GM23338 (cell line): Measurements from ENCODE around the gene CT47C1. TPM values are rescaled to one million over a fixed set of nuclear protein-coding genes. Genes with fewer than 3 reads are reported as not detected.

Source experiments
- ATAC-seq: fragments of 200-7000 bp; cut with Tn5 transposase; 3 replicates; pipeline ENCODE4 v1.9.1; 2020
- DNase-seq: peaks from one replicate; pipeline ENCODE4 v3.0.0-alpha.2; 2015; ENCODE audit warnings: low spot score
- H2AFZ ChIP-seq: fragments of 200-600 bp; sonication (generic); 2 replicates; pipeline ENCODE4 v1.8.0; 2016; ENCODE audit warnings: antibody characterized with exemption, mild to moderate bottlenecking, moderate library complexity
- H3F3A ChIP-seq: fragments of 200-600 bp; sonication (generic); replicated peaks from 2 replicates; pipeline ENCODE4 v1.8.0; 2017; ENCODE audit warnings: antibody characterized with exemption, mixed run types, low read depth
- H3K27ac ChIP-seq: fragments of 200-600 bp; sonication (generic); 2 replicates; pipeline ENCODE4 v1.6.1; 2016; ENCODE audit warnings: low read depth
- H3K27me3 ChIP-seq: fragments of 200-600 bp; sonication (generic); 2 replicates; pipeline ENCODE4 v1.8.0; 2016; ENCODE audit warnings: mild to moderate bottlenecking, mixed run types, moderate library complexity; ENCODE audit not compliant: insufficient read depth
- H3K36me3 ChIP-seq: fragments of 200-600 bp; sonication (generic); 2 replicates; pipeline ENCODE4 v1.8.0; 2016; ENCODE audit warnings: mild to moderate bottlenecking; ENCODE audit not compliant: insufficient read depth
- H3K4me1 ChIP-seq: fragments of 200-600 bp; sonication (generic); 2 replicates; pipeline ENCODE4 v1.8.0; 2016; ENCODE audit warnings: mild to moderate bottlenecking, moderate library complexity; ENCODE audit not compliant: insufficient read depth
- H3K4me2 ChIP-seq: fragments of 200-600 bp; sonication (generic); 2 replicates; pipeline ENCODE4 v1.7.1; 2017; ENCODE audit warnings: mixed run types
- H3K4me3 ChIP-seq: fragments of 200-600 bp; sonication (generic); 2 replicates; pipeline ENCODE4 v1.6.1; 2016; ENCODE audit warnings: mixed run types
- H3K79me2 ChIP-seq: fragments of 200-600 bp; sonication (generic); replicated peaks from 2 replicates; pipeline ENCODE4 v1.8.0; 2017; ENCODE audit warnings: mild to moderate bottlenecking; ENCODE audit not compliant: insufficient read depth
- H3K9me2 ChIP-seq: fragments of 200-600 bp; sonication (generic); 2 replicates; pipeline ENCODE4 v1.8.0; 2017; ENCODE audit not compliant: insufficient read depth
- H4K20me1 ChIP-seq: fragments of 200-600 bp; sonication (generic); replicated peaks from 2 replicates; pipeline ENCODE4 v1.8.0; 2017; ENCODE audit warnings: mild to moderate bottlenecking; ENCODE audit not compliant: insufficient read depth
- H3K27ac Mint-ChIP-seq: 2 replicates; pipeline ENCODE4 v1.8.0; 2020; ENCODE audit warnings: inconsistent platforms, mild to moderate bottlenecking, moderate library complexity, mixed read lengths
- H3K27me3 Mint-ChIP-seq: 3 replicates; pipeline ENCODE4 v1.8.0; 2022; ENCODE audit warnings: low read depth, mild to moderate bottlenecking, moderate library complexity, mixed read lengths, inconsistent platforms; ENCODE audit not compliant: insufficient read depth, poor library complexity
- H3K36me3 Mint-ChIP-seq: 3 replicates; pipeline ENCODE4 v1.8.0; 2021; ENCODE audit warnings: low read depth, mild to moderate bottlenecking, inconsistent platforms, moderate library complexity, mixed read lengths
- H3K4me1 Mint-ChIP-seq: 3 replicates; pipeline ENCODE4 v1.8.0; 2020; ENCODE audit warnings: mild to moderate bottlenecking, inconsistent platforms, mixed read lengths
- H3K4me3 Mint-ChIP-seq: 3 replicates; pipeline ENCODE4 v1.8.0; 2021; ENCODE audit warnings: moderate library complexity, mild to moderate bottlenecking, inconsistent platforms, mixed read lengths
- H3K9me3 Mint-ChIP-seq: 3 replicates; pipeline ENCODE4 v1.8.0; 2020; ENCODE audit warnings: moderate library complexity, mild to moderate bottlenecking, inconsistent platforms, mixed read lengths
- CREB1 ChIP-seq: fragments of 250-450 bp; sonication (Bioruptor Pico); IDR thresholded peaks from 2 replicates; pipeline ENCODE4 v1.5.0; 2020; ENCODE audit warnings: low read depth, mild to moderate bottlenecking, moderate library complexity
- EZH2 ChIP-seq: fragments of 200-600 bp; sonication (generic); IDR thresholded peaks from one replicate; pipeline ENCODE4 v1.8.0; 2017; ENCODE audit warnings: antibody characterized with exemption, mild to moderate bottlenecking, low read depth; ENCODE audit not compliant: unreplicated experiment
- EZH2phosphoT487 ChIP-seq: fragments of 200-600 bp; sonication (generic); IDR thresholded peaks from one replicate; pipeline ENCODE4 v1.8.1; 2018; ENCODE audit warnings: antibody characterized with exemption; ENCODE audit not compliant: unreplicated experiment
- JUNB ChIP-seq: IDR thresholded peaks from one replicate; pipeline ENCODE4 v1.6.1; 2016; ENCODE audit warnings: antibody characterized with exemption; ENCODE audit not compliant: unreplicated experiment
- NANOG ChIP-seq: IDR thresholded peaks from 2 replicates; pipeline ENCODE4 v1.6.1; 2016; ENCODE audit warnings: antibody characterized with exemption, borderline replicate concordance
- POLR2AphosphoS5 ChIP-seq: IDR thresholded peaks from 2 replicates; pipeline ENCODE4 v1.6.1; 2016; ENCODE audit warnings: antibody characterized with exemption, low read depth
- STAT1 ChIP-seq: IDR thresholded peaks from one replicate; pipeline ENCODE4 v1.6.1; 2016; ENCODE audit warnings: antibody characterized with exemption; ENCODE audit not compliant: unreplicated experiment
- ZNF114 ChIP-seq: fragments of 250-450 bp; sonication (Bioruptor Pico); IDR thresholded peaks from 2 replicates; pipeline ENCODE4 v1.5.0; 2020; ENCODE audit warnings: mild to moderate bottlenecking, moderate library complexity
- ZNF331 ChIP-seq: fragments of 250-450 bp; sonication (Bioruptor Pico); IDR thresholded peaks from 2 replicates; pipeline ENCODE4 v1.5.0; 2020; ENCODE audit warnings: low read depth, mild to moderate bottlenecking, moderate library complexity
- polyA plus RNA-seq: library from polyadenylated mRNA; unstranded; fragments of >200 nt; fragmentation: Nextera tagmentation; extraction: Ambion mirVana; gene quantifications from 2 replicates; pipeline ENCODE4 v1.2.1, GENCODE V29; 2016
- total RNA-seq: library from RNA; depleted of rRNA; stranded (reverse); fragments of >200 nt; shearing (Covaris generic); gene quantifications from 2 replicates; pipeline ENCODE4 v1.2.3, GENCODE V29; 2014
- TF ChIP-seq, protein P1 (sequence below), 2 experiments: fragments of 200-600 bp in 1 of 2; sonication (generic) in 1 of 2; conservative IDR thresholded peaks; 2 replicates each; pipeline versions ENCODE4 v1.5.1 to v1.6.1; 2016 to 2017; ENCODE audit warnings: antibody characterized with exemption in 2 of 2, low read depth in 2 of 2, mild to moderate bottlenecking in 2 of 2, moderate library complexity in 1 of 2
- TF ChIP-seq, protein P2 (sequence below): fragments of 250-450 bp; sonication (Bioruptor Pico); IDR thresholded peaks from 2 replicates; pipeline ENCODE4 v1.5.0; 2020; ENCODE audit warnings: mild to moderate bottlenecking, moderate library complexity
- TF ChIP-seq, protein P3 (sequence below): IDR thresholded peaks from one replicate; pipeline ENCODE4 v1.6.1; 2018; ENCODE audit warnings: antibody characterized with exemption; ENCODE audit not compliant: unreplicated experiment
- TF ChIP-seq, protein P4 (sequence below): IDR thresholded peaks from 2 replicates; pipeline ENCODE4 v1.6.1; 2016; ENCODE audit warnings: antibody characterized with exemption

CT47C1 gene
- total and polyA plus RNA-seq, 2 experiments from 2014 or later, result not detected

DNA sequence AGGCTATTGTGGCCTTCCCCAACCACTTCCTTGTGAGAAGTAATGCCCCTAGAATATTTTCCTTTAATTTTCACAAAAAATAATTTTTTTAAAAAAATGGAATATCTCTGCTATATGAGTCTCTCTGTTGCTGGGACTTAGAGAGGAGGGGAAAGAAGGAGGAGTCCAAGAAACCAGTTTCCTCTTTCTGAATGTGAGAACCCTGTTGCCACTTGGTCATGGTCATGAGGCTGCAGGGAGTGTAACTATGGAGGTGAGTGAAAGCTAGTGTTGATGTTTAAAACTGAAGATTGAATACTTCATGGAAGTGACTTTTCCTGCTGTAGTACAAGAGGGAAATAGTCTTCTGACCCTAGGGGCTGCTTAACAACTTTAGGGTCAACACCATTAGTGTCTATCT lies 34.4 kb downstream of the CT47C1 start:
- H3F3A ChIP-seq, result no peaks in the 10 kb centered on the region
- no peaks in the 10 kb centered on the region for H3K36me3 ChIP-seq
- H3K4me3 Mint-ChIP-seq, result no peak overlapping the region
- no peaks in the 10 kb centered on the region for H3K9me3 Mint-ChIP-seq
- H3K27ac ChIP-seq, result no peak overlapping the region
- TF ChIP-seq ZNF114 (CRISPR knock-in tag), result no peak
- no peak for TF ChIP-seq CREB1 (CRISPR knock-in tag)
- TF ChIP-seq JUNB, result no peak
- TF ChIP-seq, protein P1, sequence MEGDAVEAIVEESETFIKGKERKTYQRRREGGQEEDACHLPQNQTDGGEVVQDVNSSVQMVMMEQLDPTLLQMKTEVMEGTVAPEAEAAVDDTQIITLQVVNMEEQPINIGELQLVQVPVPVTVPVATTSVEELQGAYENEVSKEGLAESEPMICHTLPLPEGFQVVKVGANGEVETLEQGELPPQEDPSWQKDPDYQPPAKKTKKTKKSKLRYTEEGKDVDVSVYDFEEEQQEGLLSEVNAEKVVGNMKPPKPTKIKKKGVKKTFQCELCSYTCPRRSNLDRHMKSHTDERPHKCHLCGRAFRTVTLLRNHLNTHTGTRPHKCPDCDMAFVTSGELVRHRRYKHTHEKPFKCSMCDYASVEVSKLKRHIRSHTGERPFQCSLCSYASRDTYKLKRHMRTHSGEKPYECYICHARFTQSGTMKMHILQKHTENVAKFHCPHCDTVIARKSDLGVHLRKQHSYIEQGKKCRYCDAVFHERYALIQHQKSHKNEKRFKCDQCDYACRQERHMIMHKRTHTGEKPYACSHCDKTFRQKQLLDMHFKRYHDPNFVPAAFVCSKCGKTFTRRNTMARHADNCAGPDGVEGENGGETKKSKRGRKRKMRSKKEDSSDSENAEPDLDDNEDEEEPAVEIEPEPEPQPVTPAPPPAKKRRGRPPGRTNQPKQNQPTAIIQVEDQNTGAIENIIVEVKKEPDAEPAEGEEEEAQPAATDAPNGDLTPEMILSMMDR (conservative IDR thresholded peaks at IDR 0.05; ENCODE audit: low read depth in 2 of 2), result no peak
- no peak for TF ChIP-seq NANOG
- no peak for TF ChIP-seq EZH2phosphoT487
- TF ChIP-seq EZH2, result no peak
- no peak for TF ChIP-seq POLR2AphosphoS5
- TF ChIP-seq, protein P2, sequence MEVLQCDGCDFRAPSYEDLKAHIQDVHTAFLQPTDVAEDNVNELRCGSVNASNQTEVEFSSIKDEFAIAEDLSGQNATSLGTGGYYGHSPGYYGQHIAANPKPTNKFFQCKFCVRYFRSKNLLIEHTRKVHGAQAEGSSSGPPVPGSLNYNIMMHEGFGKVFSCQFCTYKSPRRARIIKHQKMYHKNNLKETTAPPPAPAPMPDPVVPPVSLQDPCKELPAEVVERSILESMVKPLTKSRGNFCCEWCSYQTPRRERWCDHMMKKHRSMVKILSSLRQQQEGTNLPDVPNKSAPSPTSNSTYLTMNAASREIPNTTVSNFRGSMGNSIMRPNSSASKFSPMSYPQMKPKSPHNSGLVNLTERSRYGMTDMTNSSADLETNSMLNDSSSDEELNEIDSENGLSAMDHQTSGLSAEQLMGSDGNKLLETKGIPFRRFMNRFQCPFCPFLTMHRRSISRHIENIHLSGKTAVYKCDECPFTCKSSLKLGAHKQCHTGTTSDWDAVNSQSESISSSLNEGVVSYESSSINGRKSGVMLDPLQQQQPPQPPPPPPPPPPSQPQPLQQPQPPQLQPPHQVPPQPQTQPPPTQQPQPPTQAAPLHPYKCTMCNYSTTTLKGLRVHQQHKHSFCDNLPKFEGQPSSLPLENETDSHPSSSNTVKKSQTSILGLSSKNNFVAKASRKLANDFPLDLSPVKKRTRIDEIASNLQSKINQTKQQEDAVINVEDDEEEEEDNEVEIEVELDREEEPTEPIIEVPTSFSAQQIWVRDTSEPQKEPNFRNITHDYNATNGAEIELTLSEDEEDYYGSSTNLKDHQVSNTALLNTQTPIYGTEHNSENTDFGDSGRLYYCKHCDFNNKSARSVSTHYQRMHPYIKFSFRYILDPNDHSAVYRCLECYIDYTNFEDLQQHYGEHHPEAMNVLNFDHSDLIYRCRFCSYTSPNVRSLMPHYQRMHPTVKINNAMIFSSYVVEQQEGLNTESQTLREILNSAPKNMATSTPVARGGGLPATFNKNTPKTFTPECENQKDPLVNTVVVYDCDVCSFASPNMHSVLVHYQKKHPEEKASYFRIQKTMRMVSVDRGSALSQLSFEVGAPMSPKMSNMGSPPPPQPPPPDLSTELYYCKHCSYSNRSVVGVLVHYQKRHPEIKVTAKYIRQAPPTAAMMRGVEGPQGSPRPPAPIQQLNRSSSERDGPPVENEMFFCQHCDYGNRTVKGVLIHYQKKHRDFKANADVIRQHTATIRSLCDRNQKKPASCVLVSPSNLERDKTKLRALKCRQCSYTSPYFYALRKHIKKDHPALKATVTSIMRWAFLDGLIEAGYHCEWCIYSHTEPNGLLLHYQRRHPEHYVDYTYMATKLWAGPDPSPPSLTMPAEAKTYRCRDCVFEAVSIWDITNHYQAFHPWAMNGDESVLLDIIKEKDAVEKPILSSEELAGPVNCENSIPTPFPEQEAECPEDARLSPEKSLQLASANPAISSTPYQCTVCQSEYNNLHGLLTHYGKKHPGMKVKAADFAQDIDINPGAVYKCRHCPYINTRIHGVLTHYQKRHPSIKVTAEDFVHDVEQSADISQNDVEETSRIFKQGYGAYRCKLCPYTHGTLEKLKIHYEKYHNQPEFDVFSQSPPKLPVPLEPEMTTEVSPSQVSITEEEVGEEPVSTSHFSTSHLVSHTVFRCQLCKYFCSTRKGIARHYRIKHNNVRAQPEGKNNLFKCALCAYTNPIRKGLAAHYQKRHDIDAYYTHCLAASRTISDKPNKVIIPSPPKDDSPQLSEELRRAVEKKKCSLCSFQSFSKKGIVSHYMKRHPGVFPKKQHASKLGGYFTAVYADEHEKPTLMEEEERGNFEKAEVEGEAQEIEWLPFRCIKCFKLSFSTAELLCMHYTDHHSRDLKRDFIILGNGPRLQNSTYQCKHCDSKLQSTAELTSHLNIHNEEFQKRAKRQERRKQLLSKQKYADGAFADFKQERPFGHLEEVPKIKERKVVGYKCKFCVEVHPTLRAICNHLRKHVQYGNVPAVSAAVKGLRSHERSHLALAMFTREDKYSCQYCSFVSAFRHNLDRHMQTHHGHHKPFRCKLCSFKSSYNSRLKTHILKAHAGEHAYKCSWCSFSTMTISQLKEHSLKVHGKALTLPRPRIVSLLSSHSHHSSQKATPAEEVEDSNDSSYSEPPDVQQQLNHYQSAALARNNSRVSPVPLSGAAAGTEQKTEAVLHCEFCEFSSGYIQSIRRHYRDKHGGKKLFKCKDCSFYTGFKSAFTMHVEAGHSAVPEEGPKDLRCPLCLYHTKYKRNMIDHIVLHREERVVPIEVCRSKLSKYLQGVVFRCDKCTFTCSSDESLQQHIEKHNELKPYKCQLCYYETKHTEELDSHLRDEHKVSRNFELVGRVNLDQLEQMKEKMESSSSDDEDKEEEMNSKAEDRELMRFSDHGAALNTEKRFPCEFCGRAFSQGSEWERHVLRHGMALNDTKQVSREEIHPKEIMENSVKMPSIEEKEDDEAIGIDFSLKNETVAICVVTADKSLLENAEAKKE, result no peak
- TF ChIP-seq STAT1, result no peak
- TF ChIP-seq, protein P3, sequence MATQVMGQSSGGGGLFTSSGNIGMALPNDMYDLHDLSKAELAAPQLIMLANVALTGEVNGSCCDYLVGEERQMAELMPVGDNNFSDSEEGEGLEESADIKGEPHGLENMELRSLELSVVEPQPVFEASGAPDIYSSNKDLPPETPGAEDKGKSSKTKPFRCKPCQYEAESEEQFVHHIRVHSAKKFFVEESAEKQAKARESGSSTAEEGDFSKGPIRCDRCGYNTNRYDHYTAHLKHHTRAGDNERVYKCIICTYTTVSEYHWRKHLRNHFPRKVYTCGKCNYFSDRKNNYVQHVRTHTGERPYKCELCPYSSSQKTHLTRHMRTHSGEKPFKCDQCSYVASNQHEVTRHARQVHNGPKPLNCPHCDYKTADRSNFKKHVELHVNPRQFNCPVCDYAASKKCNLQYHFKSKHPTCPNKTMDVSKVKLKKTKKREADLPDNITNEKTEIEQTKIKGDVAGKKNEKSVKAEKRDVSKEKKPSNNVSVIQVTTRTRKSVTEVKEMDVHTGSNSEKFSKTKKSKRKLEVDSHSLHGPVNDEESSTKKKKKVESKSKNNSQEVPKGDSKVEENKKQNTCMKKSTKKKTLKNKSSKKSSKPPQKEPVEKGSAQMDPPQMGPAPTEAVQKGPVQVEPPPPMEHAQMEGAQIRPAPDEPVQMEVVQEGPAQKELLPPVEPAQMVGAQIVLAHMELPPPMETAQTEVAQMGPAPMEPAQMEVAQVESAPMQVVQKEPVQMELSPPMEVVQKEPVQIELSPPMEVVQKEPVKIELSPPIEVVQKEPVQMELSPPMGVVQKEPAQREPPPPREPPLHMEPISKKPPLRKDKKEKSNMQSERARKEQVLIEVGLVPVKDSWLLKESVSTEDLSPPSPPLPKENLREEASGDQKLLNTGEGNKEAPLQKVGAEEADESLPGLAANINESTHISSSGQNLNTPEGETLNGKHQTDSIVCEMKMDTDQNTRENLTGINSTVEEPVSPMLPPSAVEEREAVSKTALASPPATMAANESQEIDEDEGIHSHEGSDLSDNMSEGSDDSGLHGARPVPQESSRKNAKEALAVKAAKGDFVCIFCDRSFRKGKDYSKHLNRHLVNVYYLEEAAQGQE, result no peak
- TF ChIP-seq ZNF331 (CRISPR knock-in tag), result no peak
- TF ChIP-seq, protein P4, sequence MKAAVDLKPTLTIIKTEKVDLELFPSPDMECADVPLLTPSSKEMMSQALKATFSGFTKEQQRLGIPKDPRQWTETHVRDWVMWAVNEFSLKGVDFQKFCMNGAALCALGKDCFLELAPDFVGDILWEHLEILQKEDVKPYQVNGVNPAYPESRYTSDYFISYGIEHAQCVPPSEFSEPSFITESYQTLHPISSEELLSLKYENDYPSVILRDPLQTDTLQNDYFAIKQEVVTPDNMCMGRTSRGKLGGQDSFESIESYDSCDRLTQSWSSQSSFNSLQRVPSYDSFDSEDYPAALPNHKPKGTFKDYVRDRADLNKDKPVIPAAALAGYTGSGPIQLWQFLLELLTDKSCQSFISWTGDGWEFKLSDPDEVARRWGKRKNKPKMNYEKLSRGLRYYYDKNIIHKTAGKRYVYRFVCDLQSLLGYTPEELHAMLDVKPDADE, result no peak
- H3K27me3 ChIP-seq, result no peaks in the 10 kb centered on the region
- H3K36me3 Mint-ChIP-seq, result no peaks in the 10 kb centered on the region
- no peaks in the 10 kb centered on the region for H4K20me1 ChIP-seq
- no peaks in the 10 kb centered on the region for H3K4me1 ChIP-seq
- H3K9me2 ChIP-seq, result no peaks in the 10 kb centered on the region
- H3K79me2 ChIP-seq, result no peaks in the 10 kb centered on the region
- peaks cover 6% of the 10 kb centered on the region; the same call in 2 of the 3 replicates for H3K4me1 Mint-ChIP-seq
- no peak overlapping the region for H3K27ac Mint-ChIP-seq
- H3K4me2 ChIP-seq, result no peak overlapping the region
- H3K27me3 Mint-ChIP-seq, result peaks cover 1% of the 10 kb centered on the region
- H3K4me3 ChIP-seq, result no peak overlapping the region
- DNase-seq (no peak), ATAC-seq (no peak)
- H2AFZ ChIP-seq, result no peak overlapping the region
